ENCODE data around the gene NPFFR2.

DNA sequence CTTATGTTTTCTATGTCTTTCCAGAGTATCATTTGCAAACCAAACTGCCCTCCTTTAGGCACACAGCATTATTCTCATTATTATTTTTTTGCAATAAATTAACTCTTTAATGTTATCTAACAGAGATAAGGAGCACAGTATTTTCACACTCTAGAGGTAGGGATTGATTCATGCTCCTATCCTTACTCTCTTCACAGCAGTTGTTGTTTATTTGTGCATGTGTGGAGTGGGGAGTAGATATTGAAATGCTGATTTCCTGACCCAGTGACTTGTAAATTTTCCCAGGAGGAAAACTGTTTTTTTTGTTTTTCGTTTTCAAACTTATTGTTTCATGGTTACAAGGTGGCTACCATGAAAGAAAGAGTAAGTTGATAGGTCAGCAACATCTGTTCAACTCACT is 140.0 kb downstream of the NPFFR2 start:
- TF ChIP-seq, protein P1, sequence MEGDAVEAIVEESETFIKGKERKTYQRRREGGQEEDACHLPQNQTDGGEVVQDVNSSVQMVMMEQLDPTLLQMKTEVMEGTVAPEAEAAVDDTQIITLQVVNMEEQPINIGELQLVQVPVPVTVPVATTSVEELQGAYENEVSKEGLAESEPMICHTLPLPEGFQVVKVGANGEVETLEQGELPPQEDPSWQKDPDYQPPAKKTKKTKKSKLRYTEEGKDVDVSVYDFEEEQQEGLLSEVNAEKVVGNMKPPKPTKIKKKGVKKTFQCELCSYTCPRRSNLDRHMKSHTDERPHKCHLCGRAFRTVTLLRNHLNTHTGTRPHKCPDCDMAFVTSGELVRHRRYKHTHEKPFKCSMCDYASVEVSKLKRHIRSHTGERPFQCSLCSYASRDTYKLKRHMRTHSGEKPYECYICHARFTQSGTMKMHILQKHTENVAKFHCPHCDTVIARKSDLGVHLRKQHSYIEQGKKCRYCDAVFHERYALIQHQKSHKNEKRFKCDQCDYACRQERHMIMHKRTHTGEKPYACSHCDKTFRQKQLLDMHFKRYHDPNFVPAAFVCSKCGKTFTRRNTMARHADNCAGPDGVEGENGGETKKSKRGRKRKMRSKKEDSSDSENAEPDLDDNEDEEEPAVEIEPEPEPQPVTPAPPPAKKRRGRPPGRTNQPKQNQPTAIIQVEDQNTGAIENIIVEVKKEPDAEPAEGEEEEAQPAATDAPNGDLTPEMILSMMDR (IDR thresholded peaks at IDR 0.05) = no peak
- TF ChIP-seq POLR2A (IDR thresholded peaks at IDR 0.05) (no peak), POLR2AphosphoS5 (IDR thresholded peaks at IDR 0.05) (no peak)

Measured in suprapubic skin (tissue), 4 donors.